Measurements from ENCODE around the gene KIAA0513.

Gene KIAA0513

GRCh38 chr16:85062323-85062722 lies 34.7 kb downstream of the KIAA0513 start:
- TF ChIP-seq, protein P1, sequence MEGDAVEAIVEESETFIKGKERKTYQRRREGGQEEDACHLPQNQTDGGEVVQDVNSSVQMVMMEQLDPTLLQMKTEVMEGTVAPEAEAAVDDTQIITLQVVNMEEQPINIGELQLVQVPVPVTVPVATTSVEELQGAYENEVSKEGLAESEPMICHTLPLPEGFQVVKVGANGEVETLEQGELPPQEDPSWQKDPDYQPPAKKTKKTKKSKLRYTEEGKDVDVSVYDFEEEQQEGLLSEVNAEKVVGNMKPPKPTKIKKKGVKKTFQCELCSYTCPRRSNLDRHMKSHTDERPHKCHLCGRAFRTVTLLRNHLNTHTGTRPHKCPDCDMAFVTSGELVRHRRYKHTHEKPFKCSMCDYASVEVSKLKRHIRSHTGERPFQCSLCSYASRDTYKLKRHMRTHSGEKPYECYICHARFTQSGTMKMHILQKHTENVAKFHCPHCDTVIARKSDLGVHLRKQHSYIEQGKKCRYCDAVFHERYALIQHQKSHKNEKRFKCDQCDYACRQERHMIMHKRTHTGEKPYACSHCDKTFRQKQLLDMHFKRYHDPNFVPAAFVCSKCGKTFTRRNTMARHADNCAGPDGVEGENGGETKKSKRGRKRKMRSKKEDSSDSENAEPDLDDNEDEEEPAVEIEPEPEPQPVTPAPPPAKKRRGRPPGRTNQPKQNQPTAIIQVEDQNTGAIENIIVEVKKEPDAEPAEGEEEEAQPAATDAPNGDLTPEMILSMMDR (IDR thresholded peaks at IDR 0.05; ENCODE audit: borderline replicate concordance, insufficient read depth, low read depth, low read length): no peak
- H3K4me3 ChIP-seq (ENCODE audit: low read depth, low read length): no peak overlapping the region

DNA sequence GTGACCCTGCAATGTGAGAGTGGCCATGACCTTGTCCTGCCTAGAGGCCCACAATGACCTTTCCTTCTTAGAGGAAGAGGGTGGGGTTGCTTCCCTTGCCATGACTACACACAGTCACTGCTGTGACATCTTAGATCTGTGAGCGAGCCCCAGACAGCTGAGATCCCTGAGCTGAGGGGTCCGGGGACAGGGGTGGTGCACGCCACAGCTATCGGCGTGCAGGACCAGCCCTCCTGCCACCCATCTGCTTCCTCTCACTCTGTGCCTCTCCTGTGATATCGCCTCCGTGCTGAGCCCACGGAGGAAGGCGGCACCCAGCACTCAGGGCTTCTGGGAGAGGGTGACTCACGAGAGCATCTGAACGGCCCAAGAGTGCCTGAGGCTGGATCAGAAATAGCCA lies 35.2 kb downstream of the KIAA0513 start:
- no peak overlapping the region for H3K4me3 ChIP-seq (ENCODE audit: low read depth, low read length)
- TF ChIP-seq, protein P1 (IDR thresholded peaks at IDR 0.05; ENCODE audit: borderline replicate concordance, insufficient read depth, low read depth, low read length): no peak

DNA sequence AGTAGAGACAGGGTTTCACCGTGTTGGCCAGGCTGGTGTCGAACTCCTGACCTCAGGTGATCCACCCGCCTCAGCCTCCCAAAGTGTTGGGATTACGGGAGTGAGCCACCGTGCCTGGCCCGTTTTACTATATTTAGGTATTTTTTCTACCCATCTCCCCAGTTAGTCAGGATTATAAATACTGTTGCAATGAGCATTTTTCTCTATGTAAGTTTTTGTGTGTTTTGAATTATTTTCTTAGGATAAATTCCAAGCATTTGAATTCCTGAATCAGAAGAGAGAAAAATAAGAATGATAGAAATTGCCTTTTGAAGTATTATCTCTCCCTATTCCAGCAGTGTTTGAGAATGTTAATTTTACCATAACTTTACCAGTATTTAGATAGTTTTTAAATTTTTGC lies 36.6 kb downstream of the KIAA0513 start:
- H3K4me3 ChIP-seq (ENCODE audit: low read depth, low read length): no peak overlapping the region
- TF ChIP-seq, protein P1 (IDR thresholded peaks at IDR 0.05; ENCODE audit: borderline replicate concordance, insufficient read depth, low read depth, low read length): no peak

DNA sequence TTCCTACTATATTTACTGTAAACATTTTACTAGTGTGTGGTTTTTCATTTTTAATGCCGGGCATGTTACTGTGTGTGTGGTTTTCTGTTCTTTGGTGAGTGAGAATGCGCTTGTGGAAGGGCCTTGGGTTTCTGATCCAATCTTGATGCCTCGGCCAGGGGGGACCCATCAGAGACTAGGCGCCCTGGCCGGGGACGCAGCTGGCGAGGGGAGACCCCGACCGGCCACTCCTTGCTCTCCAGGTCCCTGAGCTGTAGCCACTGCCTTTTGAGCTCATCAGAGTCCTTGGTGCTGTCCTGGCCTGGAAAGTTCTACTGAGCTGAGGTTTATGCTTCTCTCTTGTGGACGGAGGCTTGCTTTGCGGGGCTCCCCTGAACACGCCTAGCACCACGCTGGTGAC lies 37.5 kb downstream of the KIAA0513 start:
- H3K4me3 ChIP-seq (ENCODE audit: low read depth, low read length): no peak overlapping the region
- TF ChIP-seq, protein P1 (IDR thresholded peaks at IDR 0.05; ENCODE audit: borderline replicate concordance, insufficient read depth, low read depth, low read length): no peak

- H3K4me3 ChIP-seq (ENCODE audit: low read depth, low read length): no peak overlapping the region
- TF ChIP-seq, protein P1 (IDR thresholded peaks at IDR 0.05; ENCODE audit: borderline replicate concordance, insufficient read depth, low read depth, low read length): no peak
Observed at GRCh38 chr16:85066346-85066885, 38.8 kb downstream of the KIAA0513 start.

DNA sequence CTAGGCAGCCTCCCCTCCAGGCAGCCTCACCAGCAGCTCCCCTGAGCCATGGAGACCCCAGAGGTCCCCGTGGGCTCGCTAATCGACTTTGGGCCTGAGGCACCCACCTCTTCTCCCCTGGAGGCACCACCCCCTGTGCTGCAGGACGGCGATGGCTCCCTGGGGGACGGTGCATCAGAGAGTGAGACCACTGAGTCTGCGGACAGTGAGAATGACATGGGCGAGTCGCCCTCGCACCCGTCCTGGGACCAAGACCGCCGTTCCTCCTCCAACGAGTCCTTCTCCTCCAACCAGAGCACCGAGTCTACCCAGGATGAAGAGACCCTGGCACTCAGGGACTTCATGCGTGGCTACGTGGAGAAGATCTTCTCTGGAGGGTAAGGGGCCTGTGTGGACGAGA lies 39.4 kb downstream of the KIAA0513 start:
- H3K4me3 ChIP-seq (ENCODE audit: low read depth, low read length): no peak overlapping the region
- TF ChIP-seq, protein P1 (IDR thresholded peaks at IDR 0.05; ENCODE audit: borderline replicate concordance, insufficient read depth, low read depth, low read length): no peak

DNA sequence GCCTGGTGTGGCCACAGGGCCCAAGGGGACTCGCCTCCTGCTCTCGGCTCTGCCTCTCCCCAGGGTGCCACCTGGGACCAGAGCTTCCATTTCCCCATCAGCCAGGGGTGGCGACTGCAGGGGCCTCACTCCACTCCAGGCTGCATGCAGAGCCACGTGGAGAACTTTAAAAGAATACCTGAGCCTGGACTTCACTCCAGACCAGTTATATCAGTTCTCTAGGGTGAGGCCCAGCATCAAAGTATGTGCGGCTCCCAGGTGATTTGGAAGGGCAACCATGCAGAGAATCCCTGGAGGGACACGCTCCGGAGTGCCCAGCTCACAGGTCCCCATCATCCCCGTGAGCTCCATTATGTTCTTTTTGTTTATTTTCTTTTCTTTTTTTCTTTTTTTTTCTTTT lies 39.8 kb downstream of the KIAA0513 start:
- TF ChIP-seq, protein P1 (IDR thresholded peaks at IDR 0.05; ENCODE audit: borderline replicate concordance, insufficient read depth, low read depth, low read length): no peak
- H3K4me3 ChIP-seq (ENCODE audit: low read depth, low read length): no peak overlapping the region
